ENCODE data around the gene ALDH6A1. TPM values are rescaled to one million over a fixed set of nuclear protein-coding genes. Genes with fewer than 3 reads are reported as not detected.
A peak's percentile ranks its signal among the peaks of the same experiment; 100 is the strongest.
"Not testable (repeated sequence)": the region's sequence is repeated elsewhere in the genome, so short reads cannot be mapped to it uniquely, and the experiment has no call there.

ALDH6A1 gene
- total RNA-seq (10 to 100 TPM; 11.0 to 15.9 (median 14.8) TPM), total RNA-seq (2.3 to 46.1 (median 16.4) reads per million in 29 experiments)
- total RNA-seq (2013) = 17.1 TPM

DNA sequence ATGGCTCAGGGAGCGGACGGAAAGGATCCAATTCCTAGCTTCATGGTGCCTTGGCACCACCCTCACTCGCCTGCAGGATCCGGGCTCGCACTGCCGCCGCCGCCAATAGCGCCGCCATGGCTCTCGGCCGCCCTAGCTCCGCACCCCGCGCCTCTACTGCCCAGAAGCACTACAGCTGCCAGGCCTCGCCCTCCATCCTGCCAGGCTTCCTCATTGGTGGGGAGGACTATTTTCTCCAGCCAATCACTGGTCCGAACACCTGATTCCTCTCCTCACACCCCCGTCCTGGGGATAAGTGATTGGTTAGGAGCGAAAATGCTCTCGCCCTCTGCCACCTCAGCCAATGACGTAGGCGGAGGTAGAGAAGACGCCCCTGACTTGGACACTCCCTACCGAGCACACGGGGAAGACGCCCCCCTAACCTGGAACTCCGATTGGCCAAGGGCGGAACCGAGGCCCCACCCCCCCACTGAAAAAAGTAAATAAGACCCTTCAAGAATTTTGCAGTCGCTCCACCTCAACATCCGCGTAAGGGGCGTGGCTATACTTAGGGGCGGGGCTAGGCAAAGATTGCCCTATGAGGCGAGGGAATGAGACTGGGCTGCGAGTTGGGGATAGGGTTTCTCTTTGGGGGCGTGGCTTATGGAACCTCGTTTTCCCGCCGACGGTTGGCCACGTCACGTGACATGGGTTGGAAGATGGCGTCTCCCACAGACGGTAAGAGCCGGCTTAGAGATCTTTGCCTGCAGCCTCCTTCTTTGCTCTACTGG, at the start of gene ALDH6A1, which contains the start of gene LIN52:
TSS of gene ALDH6A1 (minus strand) at position 177 of the 770 bp plus-strand sequence. CDS start at position 118, 59 bp downstream.
TSS of gene LIN52 (plus strand) at position 680 of the 770 bp plus-strand sequence. CDS start at position 699, 19 bp downstream.
- Histone ChIP-seq H3K27ac (ENCODE audit: low read length) (peak within 1 kb of the TSS; percentile 55), H3K4me1 (ENCODE audit: control insufficient read depth in 1 of 2, extremely low read depth in 1 of 2, insufficient read depth in 2 of 2, low read length in 2 of 2) (peaks cover 13% of the 10 kb centered on the region in 2 experiments), H3K9me3 (no peaks in the 10 kb centered on the region), H3K4me3 (ENCODE audit: control insufficient read depth in 1 of 2, extremely low read depth in 1 of 2, low read length in 1 of 2) (peak within 1 kb of the TSS; percentile 80), H3K36me3 (ENCODE audit: control insufficient read depth in 2 of 2, extremely low read depth in 1 of 2, insufficient read depth in 1 of 2, low read length in 1 of 2) (no peaks in the 10 kb centered on the region), H3K27me3 (replicated peaks in 1 of 2; ENCODE audit: control insufficient read depth in 2 of 2, extremely low read depth in 1 of 2, insufficient read depth in 2 of 2, low read length in 1 of 2) (no peaks in the 10 kb centered on the region)
- DNase-seq (peak; percentile 95 to 100 (median 100)), ATAC-seq (replicated peaks in 1 of 4) (peak; percentile 90 to 92 (median 92))
- H3K27ac Mint-ChIP-seq = peak within 1 kb of the TSS; percentile 93 to 99
- POLR2A ChIA-PET = interaction anchor here (0.6 to 0.7 kb wide), 2 partner anchors 11 to 128 kb away, joined by 4 to 7 read pairs; no protein-coding TSS in a partner anchor
- H3K9me3 Mint-ChIP-seq = no peaks in the 10 kb centered on the region
- WGBS (ENCODE audit: insufficient coverage) = 0% methylated on average over 13 of the region's 46 CpGs
- peak within 1 kb of the TSS; percentile 92 to 100 (median 98) for H3K4me3 Mint-ChIP-seq
- CTCF ChIA-PET = interaction anchor here in 1 of 2 donors (1.0 kb wide), 1 partner anchor 11 kb away, joined by 3 read pairs; no protein-coding TSS in a partner anchor
- peaks cover 7% of the 10 kb centered on the region for H3K36me3 Mint-ChIP-seq
- no peaks in the 10 kb centered on the region for H3K27me3 Mint-ChIP-seq
- peaks cover 34 to 38% (median 36%) of the 10 kb centered on the region in 3 donors for H3K4me1 Mint-ChIP-seq

DNA sequence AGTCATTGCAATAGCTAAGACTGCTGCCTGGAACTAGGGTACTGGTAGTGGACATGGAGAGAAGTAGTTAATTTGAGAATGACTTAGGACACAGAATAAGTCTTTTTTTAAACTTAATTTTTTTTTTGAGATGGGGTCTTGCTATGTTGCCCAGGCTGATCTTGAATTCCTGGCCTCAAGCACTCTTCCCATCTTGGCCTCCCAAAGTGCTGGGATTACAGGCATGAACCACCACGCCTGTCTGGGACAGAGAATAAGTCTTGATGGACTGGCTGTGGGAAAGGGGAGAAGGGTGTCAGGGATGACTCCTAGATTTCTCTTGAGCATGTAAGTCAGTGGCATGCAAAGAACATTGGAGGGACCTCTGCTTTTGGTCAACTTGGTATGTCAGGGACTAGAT, 43.4 kb upstream of the ALDH6A1 start:
- Histone ChIP-seq H3K27ac (ENCODE audit: low read length) (no peak overlapping the region), H3K9me3 (no peaks in the 10 kb centered on the region), H3K27me3 (replicated peaks in 1 of 2; ENCODE audit: control insufficient read depth in 2 of 2, extremely low read depth in 1 of 2, insufficient read depth in 2 of 2, low read length in 1 of 2) (no peaks in the 10 kb centered on the region), H3K36me3 (ENCODE audit: control insufficient read depth in 2 of 2, extremely low read depth in 1 of 2, insufficient read depth in 1 of 2, low read length in 1 of 2) (no peaks in the 10 kb centered on the region), H3K4me1 (ENCODE audit: control insufficient read depth in 1 of 2, extremely low read depth in 1 of 2, insufficient read depth in 2 of 2, low read length in 2 of 2) (no peaks in the 10 kb centered on the region), H3K4me3 (ENCODE audit: control insufficient read depth in 1 of 2, extremely low read depth in 1 of 2, low read length in 1 of 2) (no peak overlapping the region)
- Mint-ChIP-seq H3K4me1 (no peaks in the 10 kb centered on the region), H3K9me3 (no peaks in the 10 kb centered on the region), H3K36me3 (peaks cover 28% of the 10 kb centered on the region), H3K27me3 (no peaks in the 10 kb centered on the region), H3K27ac (no peak overlapping the region), H3K4me3 (no peak overlapping the region)
- no CpG with 5 or more reads among the region's 1 CpG for WGBS (ENCODE audit: insufficient coverage)
- peak in 1 of 35 experiments; percentile 5 for DNase-seq
- ATAC-seq (replicated peaks in 1 of 4) = no peak
- CTCF ChIA-PET = no interaction called here
- POLR2A ChIA-PET = no interaction called here

DNA sequence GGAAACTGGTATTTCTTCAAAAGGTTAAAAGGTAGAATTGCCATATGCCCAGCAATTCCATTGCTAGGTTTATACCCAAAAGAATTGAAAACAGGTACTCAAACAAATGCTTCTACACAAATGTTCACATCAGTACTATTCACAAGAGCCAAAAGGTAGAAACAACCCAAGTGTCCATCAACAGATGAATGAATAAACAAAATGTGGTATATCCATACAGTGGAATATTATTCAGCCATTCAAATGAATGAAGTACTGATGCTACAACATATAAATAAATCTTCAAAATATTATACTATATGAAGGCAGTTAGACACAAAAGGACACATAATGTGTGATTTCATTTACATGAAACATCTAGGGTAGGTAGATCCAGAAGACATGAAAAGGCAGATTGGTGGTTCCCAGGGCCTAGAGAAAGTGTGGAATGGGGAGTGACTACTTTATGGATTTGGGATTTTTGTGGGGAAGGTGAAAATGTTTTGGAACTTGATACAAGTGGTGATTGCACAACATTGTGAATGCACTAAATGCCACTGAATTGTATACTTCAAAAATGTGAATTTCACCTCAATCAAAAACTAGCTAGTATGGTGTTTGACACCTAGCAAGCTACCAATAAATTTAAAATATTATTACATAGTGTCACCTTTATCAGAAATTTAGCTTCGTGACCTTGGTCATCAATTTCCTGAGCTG, 42.2 kb upstream of the ALDH6A1 start:
- ATAC-seq (replicated peaks in 1 of 4) = no peak
- no CpG with 5 or more reads among the region's 1 CpG for WGBS (ENCODE audit: insufficient coverage)
- Mint-ChIP-seq H3K36me3 (peaks cover 31% of the 10 kb centered on the region), H3K4me1 (no peaks in the 10 kb centered on the region), H3K9me3 (no peaks in the 10 kb centered on the region), H3K27ac (no peak overlapping the region), H3K27me3 (no peaks in the 10 kb centered on the region), H3K4me3 (no peak overlapping the region)
- Histone ChIP-seq H3K27ac (ENCODE audit: low read length) (no peak overlapping the region), H3K4me3 (ENCODE audit: control insufficient read depth in 1 of 2, extremely low read depth in 1 of 2, low read length in 1 of 2) (no peak overlapping the region), H3K27me3 (replicated peaks in 1 of 2; ENCODE audit: control insufficient read depth in 2 of 2, extremely low read depth in 1 of 2, insufficient read depth in 2 of 2, low read length in 1 of 2) (no peaks in the 10 kb centered on the region), H3K4me1 (ENCODE audit: control insufficient read depth in 1 of 2, extremely low read depth in 1 of 2, insufficient read depth in 2 of 2, low read length in 2 of 2) (no peaks in the 10 kb centered on the region), H3K36me3 (ENCODE audit: control insufficient read depth in 2 of 2, extremely low read depth in 1 of 2, insufficient read depth in 1 of 2, low read length in 1 of 2) (no peaks in the 10 kb centered on the region), H3K9me3 (no peaks in the 10 kb centered on the region)
- POLR2A ChIA-PET = no interaction called here
- CTCF ChIA-PET = no interaction called here
- no peak for DNase-seq

DNA sequence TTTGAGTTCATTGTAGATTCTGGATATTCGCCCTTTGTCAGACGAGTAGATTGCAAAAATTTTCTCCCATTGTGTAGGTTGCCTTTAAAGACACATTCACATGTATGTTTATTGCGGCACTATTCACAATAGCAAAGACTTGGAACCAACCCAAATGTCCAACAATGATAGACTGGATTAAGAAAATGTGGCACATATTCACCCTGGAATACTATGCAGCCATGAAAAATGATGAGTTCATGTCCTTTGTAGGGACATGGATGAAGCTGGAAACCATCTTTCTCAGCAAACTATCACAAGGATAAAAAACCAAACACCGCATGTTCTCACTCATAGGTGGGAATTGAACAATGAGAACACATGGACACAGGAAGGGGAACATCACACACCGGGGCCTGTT, 41.2 kb upstream of the ALDH6A1 start:
- POLR2A ChIA-PET; H3K27ac ChIP-seq (ENCODE audit: low read length); H3K27me3 Mint-ChIP-seq; H3K36me3 ChIP-seq (ENCODE audit: control insufficient read depth in 2 of 2, extremely low read depth in 1 of 2, insufficient read depth in 1 of 2, low read length in 1 of 2); H3K9me3 Mint-ChIP-seq; ATAC-seq (replicated peaks in 1 of 4); CTCF ChIA-PET; H3K4me3 Mint-ChIP-seq; H3K4me1 Mint-ChIP-seq; H3K27me3 ChIP-seq (replicated peaks in 1 of 2; ENCODE audit: control insufficient read depth in 2 of 2, extremely low read depth in 1 of 2, insufficient read depth in 2 of 2, low read length in 1 of 2); H3K4me3 ChIP-seq (ENCODE audit: control insufficient read depth in 1 of 2, extremely low read depth in 1 of 2, low read length in 1 of 2); DNase-seq; H3K4me1 ChIP-seq (ENCODE audit: control insufficient read depth in 1 of 2, extremely low read depth in 1 of 2, insufficient read depth in 2 of 2, low read length in 2 of 2); H3K27ac Mint-ChIP-seq; H3K9me3 ChIP-seq: not testable (repeated sequence)
- H3K36me3 Mint-ChIP-seq = peaks cover 37% of the 10 kb centered on the region
- WGBS (ENCODE audit: insufficient coverage) = no CpG with 5 or more reads among the region's 5 CpGs

DNA sequence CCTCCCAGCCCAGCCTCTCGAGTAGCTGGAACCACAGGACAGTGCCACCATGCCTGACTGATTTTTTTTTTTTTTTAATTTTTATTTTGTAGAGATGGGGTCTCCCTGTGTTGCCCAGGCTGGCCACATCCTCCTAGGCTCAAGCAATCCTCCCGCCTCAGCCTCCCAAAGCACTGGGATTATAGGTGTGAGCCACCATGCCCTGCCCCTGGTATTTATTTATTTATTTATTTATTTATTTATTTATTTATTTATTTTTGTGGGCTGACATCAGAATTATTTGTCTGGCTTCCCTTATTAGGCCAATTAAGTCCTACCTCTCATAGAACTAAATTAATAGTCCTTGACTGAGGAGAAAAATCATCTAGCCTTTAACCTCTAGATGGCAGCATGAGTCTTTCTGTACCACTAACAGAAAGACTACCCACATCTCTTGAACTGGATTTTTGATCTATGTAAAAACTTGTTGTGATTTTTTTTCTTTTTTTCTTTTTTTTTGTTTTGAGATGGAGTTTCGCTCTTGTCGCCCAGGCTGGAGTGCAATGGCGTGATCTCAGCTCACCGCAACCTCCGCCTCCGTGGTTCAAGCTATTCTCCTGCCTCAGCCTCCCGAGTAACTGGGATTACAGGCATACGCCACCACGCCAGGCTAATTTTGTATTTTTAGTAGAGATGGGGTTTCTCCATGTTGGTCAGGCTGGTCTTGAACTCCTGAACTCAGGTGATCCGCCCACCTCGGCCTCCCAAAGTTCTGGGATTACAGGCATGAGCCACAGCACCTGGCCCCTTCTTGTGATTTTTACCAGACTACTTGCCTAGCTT, 27.4 kb upstream of the ALDH6A1 start:
- H3K27ac Mint-ChIP-seq; H3K9me3 ChIP-seq; POLR2A ChIA-PET; H3K4me3 ChIP-seq (ENCODE audit: control insufficient read depth in 1 of 2, extremely low read depth in 1 of 2, low read length in 1 of 2); H3K27me3 Mint-ChIP-seq; H3K4me1 ChIP-seq (ENCODE audit: control insufficient read depth in 1 of 2, extremely low read depth in 1 of 2, insufficient read depth in 2 of 2, low read length in 2 of 2); H3K9me3 Mint-ChIP-seq; H3K4me3 Mint-ChIP-seq; H3K27me3 ChIP-seq (replicated peaks in 1 of 2; ENCODE audit: control insufficient read depth in 2 of 2, extremely low read depth in 1 of 2, insufficient read depth in 2 of 2, low read length in 1 of 2); H3K36me3 ChIP-seq (ENCODE audit: control insufficient read depth in 2 of 2, extremely low read depth in 1 of 2, insufficient read depth in 1 of 2, low read length in 1 of 2); H3K27ac ChIP-seq (ENCODE audit: low read length); H3K4me1 Mint-ChIP-seq: not testable (repeated sequence)
- peaks cover 32% of the 10 kb centered on the region for H3K36me3 Mint-ChIP-seq
- CTCF ChIA-PET = interaction anchor here (0.7 to 0.8 kb wide), 2 partner anchors 11 to 28 kb away, joined by 4 to 6 read pairs; no protein-coding TSS in a partner anchor
- DNase-seq (peak in 1 of 35 experiments; percentile 62), ATAC-seq (replicated peaks in 1 of 4) (peak in 2 of 4 experiments; percentile 47 to 49)
- 100% methylated on average over 3 of the region's 13 CpGs for WGBS (ENCODE audit: insufficient coverage)

DNA sequence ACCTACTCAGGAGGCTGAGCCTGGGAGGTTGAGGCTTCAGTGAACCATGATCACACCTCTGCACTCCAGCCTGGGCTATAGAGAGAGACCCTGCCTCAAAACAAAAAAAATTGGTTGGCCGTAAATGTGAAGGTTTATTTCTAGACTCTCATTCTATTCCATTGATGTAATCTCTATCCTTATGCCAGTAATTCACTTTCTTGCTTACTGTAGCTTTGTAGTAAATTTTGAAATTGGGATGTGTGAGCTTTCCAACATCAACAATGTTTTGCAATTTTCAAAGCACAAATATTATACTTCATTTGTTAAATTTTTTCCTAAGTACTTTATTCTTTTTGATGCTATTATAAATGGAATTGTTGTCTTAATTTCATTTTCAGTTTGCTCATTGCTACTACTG, 25.1 kb upstream of the ALDH6A1 start:
- peaks cover 0 to 18% of the 10 kb centered on the region in 2 donors for H3K36me3 ChIP-seq (ENCODE audit: control insufficient read depth in 2 of 2, extremely low read depth in 1 of 2, insufficient read depth in 1 of 2, low read length in 1 of 2)
- H3K4me1 ChIP-seq (ENCODE audit: control insufficient read depth in 1 of 2, extremely low read depth in 1 of 2, insufficient read depth in 2 of 2, low read length in 2 of 2) = no peaks in the 10 kb centered on the region
- no peaks in the 10 kb centered on the region for H3K27me3 ChIP-seq (replicated peaks in 1 of 2; ENCODE audit: control insufficient read depth in 2 of 2, extremely low read depth in 1 of 2, insufficient read depth in 2 of 2, low read length in 1 of 2)
- Mint-ChIP-seq H3K4me3 (no peak overlapping the region), H3K4me1 (no peaks in the 10 kb centered on the region), H3K36me3 (peaks cover 44% of the 10 kb centered on the region), H3K9me3 (no peaks in the 10 kb centered on the region), H3K27me3 (no peaks in the 10 kb centered on the region), H3K27ac (no peak overlapping the region)
- no peak for ATAC-seq (replicated peaks in 1 of 4)
- H3K4me3 ChIP-seq (ENCODE audit: control insufficient read depth in 1 of 2, extremely low read depth in 1 of 2, low read length in 1 of 2) = no peak overlapping the region
- no peaks in the 10 kb centered on the region for H3K9me3 ChIP-seq
- no peak for DNase-seq
- ChIA-PET CTCF (interaction anchor here in 1 of 2 donors (0.6 kb wide), 1 partner anchor 901 kb away, joined by 3 read pairs; no protein-coding TSS in a partner anchor), POLR2A (interaction anchor here in 1 of 2 donors (0.6 kb wide), 1 partner anchor 11 kb away, joined by 3 read pairs; no protein-coding TSS in a partner anchor)
- H3K27ac ChIP-seq (ENCODE audit: low read length) = no peak overlapping the region
- WGBS (ENCODE audit: insufficient coverage) = no CpG with 5 or more reads among the region's 1 CpG
